Ovary (tissue), 9 donors: ENCODE results near the gene DNAH17. TPM values are rescaled to one million over a fixed set of nuclear protein-coding genes. Genes with fewer than 3 reads are reported as not detected.

Source experiments
- DNase-seq, 5 donors: peaks; one replicate each; pipeline ENCODE4 v3.0.0-alpha.2; 2019 to 2020
- H3K27ac ChIP-seq, 2 donors: fragments of 200-600 bp; one replicate each; pipeline versions ENCODE4 v1.5.1 to v1.8.0; 2019 to 2022
- H3K27me3 ChIP-seq: fragments of 200-600 bp; one replicate; pipeline ENCODE4 v1.8.0; 2022
- H3K36me3 ChIP-seq: fragments of 200-600 bp; sonication (generic); one replicate; pipeline ENCODE4 v1.5.1; 2019
- H3K4me1 ChIP-seq: one replicate; pipeline ENCODE4 v1.8.1; 2013; ENCODE audit warnings: mild to moderate bottlenecking, moderate library complexity; ENCODE audit not compliant: insufficient read depth
- H3K4me3 ChIP-seq: fragments of 200-600 bp; sonication (generic); one replicate; pipeline ENCODE4 v1.5.1; 2017
- H3K9me3 ChIP-seq, 2 donors: fragments of 200-600 bp in 1 of 2; sonication (generic) in 1 of 2; one replicate each; pipeline versions ENCODE4 v1.5.1 to v1.8.1; 2013 to 2019; ENCODE audit warnings: mild to moderate bottlenecking in 1 of 2, moderate library complexity in 1 of 2
- CTCF ChIP-seq, 3 donors: fragments of 450-650 bp in 2 of 3; fragments of 200-600 bp in 1 of 3; IDR thresholded peaks; one replicate each; pipeline versions ENCODE4 v1.5.1 to v1.8.0; 2016 to 2022; ENCODE audit warnings: antibody characterized with exemption in 3 of 3, mild to moderate bottlenecking in 1 of 3
- EP300 ChIP-seq: sonication (generic); formaldehyde crosslinking; IDR thresholded peaks from one replicate; pipeline ENCODE4 v1.6.1; 2017; ENCODE audit warnings: antibody characterized with exemption
- POLR2A ChIP-seq: fragments of 450-650 bp; IDR thresholded peaks from one replicate; pipeline ENCODE4 v1.6.1; 2017; ENCODE audit warnings: antibody characterized with exemption, mild to moderate bottlenecking, moderate library complexity
- WGBS, 3 donors: extraction: QIAGEN DNeasy Blood & Tissue Kit in 1 of 3; methylation state at CpG; one replicate each; pipeline versions ENCODE4 v1.1.5 to v1.1.7; 2013 to 2017; 5-methylcytosine and 5-hydroxymethylcytosine counted together
- intact Hi-C, 4 donors: fragments of 100-400 bp; cut with DNase I; formaldehyde crosslinking; loops; one replicate each; pipeline versions ENCODE4 v1.11.0 to v1.15.1; 2022 to 2023
- polyA plus RNA-seq, 2 donors: library from polyadenylated mRNA; stranded (reverse); fragments of 200-250 nt in 1 of 2; fragments of 350-450 nt in 1 of 2; fragmentation: Illumina TruSeq in 1 of 2; extraction: RNeasy Lipid Tissue Mini Kit (QIAGEN cat#74804) in 1 of 2; gene quantifications; one replicate each; pipeline ENCODE4 v1.2.3, GENCODE V29; 2013 to 2014
- total RNA-seq, 7 donors: library from RNA; depleted of rRNA in 2 of 7; stranded (reverse); fragments of >200 nt in 2 of 7; fragmentation: NEBNext Ultra II Directional in 3 of 7; extraction: Animal tissue kit (Norgen Biotek cat#: 25700) in 3 of 7; gene quantifications; one replicate each; pipeline versions ENCODE4 v1.1.0 to v1.2.4, GENCODE V29; 2016 to 2023
- donor health status: DM: no; HTN: no; CAD: no; lungs with moderate emphysema.
- donor health status: DM: no; HTN: no; CAD: no.
- donor health status: Bipolar disorder and iron deficiency.
- donor health status: DM: yes; HTN: yes; CAD: no.
- donor health status: DM: no; HTN: no; CAD: no.
- donor health status: DM: yes; HTN: yes; CAD: no.

The DNAH17 gene
- total and polyA plus RNA-seq, 9 donors: 0.07 to 0.25 (median 0.12) TPM; not detected in 6

DNA sequence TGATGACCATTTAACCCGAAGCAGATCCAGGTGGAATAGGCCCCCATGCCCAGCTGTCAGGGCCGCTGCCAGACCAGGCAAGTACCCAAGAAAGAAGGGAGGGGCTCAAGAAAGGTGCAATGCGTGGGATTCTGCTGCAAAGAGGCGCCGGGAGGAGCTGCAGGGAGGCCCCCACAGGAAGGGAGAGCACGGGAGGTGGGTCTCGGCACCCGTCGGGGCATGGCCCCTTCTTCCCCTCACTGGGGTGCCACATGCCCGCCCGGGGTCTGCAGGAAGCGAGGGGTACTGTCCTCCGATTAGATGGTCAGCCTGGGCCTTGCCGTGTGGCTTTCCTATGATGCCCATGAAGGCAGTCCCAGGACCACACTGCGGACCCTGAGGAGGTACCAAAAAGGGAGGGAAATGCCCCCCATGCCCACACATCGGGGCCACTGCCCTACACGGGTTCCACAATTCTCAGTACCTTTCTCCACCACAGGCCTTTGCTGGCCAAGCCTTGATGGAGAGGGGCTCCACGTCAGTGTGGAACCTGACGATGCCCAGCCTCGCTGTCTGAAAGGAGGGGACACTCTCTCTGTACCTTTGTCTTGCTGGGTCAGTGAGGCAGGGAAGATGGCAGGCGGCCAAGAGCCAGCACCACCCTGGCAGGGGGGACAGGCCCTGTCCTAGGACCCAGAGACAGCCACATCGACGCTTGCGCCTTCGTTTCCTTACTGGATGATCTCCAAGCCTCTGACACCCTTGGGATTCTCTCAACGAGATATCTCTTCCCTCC lies 45.5 kb upstream of the DNAH17 start:
- intact Hi-C loops: no loop called here
- DNase-seq: no peak
- TF ChIP-seq POLR2A (no peak), EP300 (no peak), CTCF (IDR thresholded peaks at IDR 0.05) (no peak)
- Histone ChIP-seq H3K27ac (no peak overlapping the region), H3K4me3 (no peak overlapping the region), H3K27me3 (no peaks in the 10 kb centered on the region), H3K9me3 (no peaks in the 10 kb centered on the region), H3K4me1 (no peaks in the 10 kb centered on the region), H3K36me3 (no peaks in the 10 kb centered on the region)
- WGBS, 3 donors: 86 to 90% (median 89%) methylated on average over 26 of the region's 26 CpGs

- Histone ChIP-seq H3K4me1 (no peaks in the 10 kb centered on the region), H3K9me3 (no peaks in the 10 kb centered on the region), H3K36me3 (no peaks in the 10 kb centered on the region), H3K27ac (no peak overlapping the region), H3K4me3 (no peak overlapping the region), H3K27me3 (no peaks in the 10 kb centered on the region)
- TF ChIP-seq EP300 (no peak), POLR2A (no peak), CTCF (IDR thresholded peaks at IDR 0.05) (no peak)
- 87 to 90% (median 88%) methylated on average over 26 of the region's 26 CpGs for WGBS, 3 donors
- intact Hi-C loops: no loop called here
- DNase-seq: no peak
Observed at GRCh38 chr17:78621720-78622490, 44.7 kb upstream of the DNAH17 start.

DNA sequence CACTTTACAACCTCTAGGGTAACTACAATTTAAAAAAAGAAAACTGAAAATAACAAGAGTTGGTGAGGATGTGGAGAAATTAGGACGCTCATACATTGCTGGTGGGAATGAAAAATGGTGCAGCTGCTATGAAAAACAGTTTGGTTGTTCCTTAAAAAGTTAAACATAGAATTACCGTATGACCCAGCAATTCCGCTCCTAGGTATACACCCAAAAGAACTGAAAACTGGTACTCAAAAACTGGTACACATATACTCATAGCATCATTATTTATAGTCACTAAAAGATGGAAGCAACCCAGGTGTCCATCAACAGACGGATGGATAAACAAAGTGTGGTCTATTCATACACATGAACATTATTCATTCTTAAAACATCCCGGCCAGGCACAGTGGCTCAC lies 42.9 kb upstream of the DNAH17 start:
- H3K9me3 ChIP-seq: no peaks in the 10 kb centered on the region
- TF ChIP-seq CTCF (IDR thresholded peaks at IDR 0.05): no peak
- no peak for TF ChIP-seq EP300
- no peak for TF ChIP-seq POLR2A
- H3K4me1 ChIP-seq: no peaks in the 10 kb centered on the region
- intact Hi-C loops: no loop called here
- no peak for DNase-seq
- 74 to 81% (median 80%) methylated on average over 5 of the region's 5 CpGs for WGBS, 3 donors
- no peak overlapping the region for H3K4me3 ChIP-seq
- no peaks in the 10 kb centered on the region for H3K27me3 ChIP-seq
- no peaks in the 10 kb centered on the region for H3K36me3 ChIP-seq
- no peak overlapping the region for H3K27ac ChIP-seq

DNA sequence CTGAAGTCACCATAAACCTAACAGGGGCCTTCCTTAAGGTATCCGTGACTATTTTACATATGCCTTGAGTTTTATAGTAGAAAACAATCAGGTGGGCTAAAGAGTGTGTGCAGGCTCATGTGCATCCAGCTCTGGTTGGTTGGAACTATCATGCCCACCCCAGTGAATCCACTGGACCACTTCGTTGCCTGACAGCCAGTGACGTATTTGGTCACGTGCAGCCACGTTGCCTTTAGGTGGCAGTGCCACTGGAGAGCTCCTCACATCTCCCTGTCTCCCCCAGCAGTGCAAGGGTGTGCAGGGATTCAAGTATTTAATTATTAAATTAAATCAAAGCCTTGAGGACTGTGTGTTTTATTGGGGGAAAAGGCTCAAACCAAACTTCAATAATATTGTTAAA lies 42.1 kb upstream of the DNAH17 start:
- WGBS, 3 donors: 86 to 94% (median 92%) methylated on average over 5 of the region's 5 CpGs
- Histone ChIP-seq H3K9me3 (no peaks in the 10 kb centered on the region), H3K4me3 (no peak overlapping the region), H3K27ac (no peak overlapping the region), H3K4me1 (no peaks in the 10 kb centered on the region), H3K27me3 (no peaks in the 10 kb centered on the region), H3K36me3 (no peaks in the 10 kb centered on the region)
- no peak for TF ChIP-seq POLR2A
- no peak for TF ChIP-seq CTCF (IDR thresholded peaks at IDR 0.05)
- no peak for TF ChIP-seq EP300
- intact Hi-C loops: no loop called here
- no peak for DNase-seq
